ENCODE measurements around the gene MAPK8IP3. TPM values are rescaled to one million over a fixed set of nuclear protein-coding genes. Genes with fewer than 3 reads are reported as not detected.
A peak's percentile ranks its signal among the peaks of the same experiment; 100 is the strongest.

The MAPK8IP3 gene
- total RNA-seq, 1 experiment from 2014 or later: 59.2 TPM

DNA sequence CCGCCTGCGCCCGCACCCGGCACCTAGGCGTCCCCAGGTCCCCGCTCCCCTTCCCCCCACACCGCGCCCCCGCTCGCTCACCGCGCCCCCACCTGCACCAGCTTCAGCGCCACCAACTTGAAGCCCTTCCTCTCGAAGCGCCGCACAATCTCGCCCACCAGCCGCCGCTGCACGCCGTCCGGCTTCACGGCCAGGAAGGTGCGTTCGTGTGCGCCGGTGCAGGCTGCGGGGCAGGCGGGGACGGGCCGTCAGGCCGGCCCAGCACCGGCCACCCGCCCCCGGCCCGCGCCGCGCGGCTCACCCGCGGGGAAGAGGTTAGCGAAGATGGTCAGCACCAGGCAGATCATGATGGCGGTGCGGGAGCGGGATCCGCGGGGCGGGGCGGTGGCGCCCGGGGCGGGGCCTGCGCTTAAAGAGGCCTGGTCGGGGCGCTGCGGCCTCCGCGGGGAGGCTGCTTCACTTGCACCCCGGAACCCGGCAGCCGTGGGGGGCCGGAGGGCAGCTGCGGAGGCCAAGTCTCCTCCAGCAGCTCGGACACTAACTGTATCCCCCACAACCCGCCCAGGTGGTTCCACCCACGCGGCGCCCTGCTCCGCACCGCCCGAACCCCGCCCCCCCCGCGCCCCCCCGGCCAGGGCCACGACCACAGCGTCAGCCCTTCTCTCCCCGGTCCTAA, 65.3 kb downstream of the MAPK8IP3 start, which contains the start of gene NME3:
TSS of gene NME3 (minus strand) at position 356 of the 676 bp plus-strand sequence. CDS start at position 347, 9 bp downstream.
- Histone ChIP-seq H3K9ac (ENCODE audit: low read length) (peak within 1 kb of the TSS; percentile 93), H3K4me1 (ENCODE audit: low read length) (peaks cover 29% of the 10 kb centered on the region), H3K36me3 (ENCODE audit: insufficient read depth, low read length) (peaks cover 2% of the 10 kb centered on the region), H3K27ac (ENCODE audit: low read length) (peak within 1 kb of the TSS; percentile 68), H3K27me3 (ENCODE audit: low read length) (no peaks in the 10 kb centered on the region), H3K4me2 (ENCODE audit: low read depth, low read length, poor library complexity, severe bottlenecking) (peak within 1 kb of the TSS; percentile 97), H3K9me2 (replicated peaks; ENCODE audit: insufficient read depth, low read length) (no peaks in the 10 kb centered on the region), H3K4me3 (ENCODE audit: low read length) (peak within 1 kb of the TSS; percentile 86), H2AFZ (ENCODE audit: low read length) (no peak within 1 kb of the TSS), H3K9me3 (ENCODE audit: low read length) (no peaks in the 10 kb centered on the region), H3K79me2 (ENCODE audit: low read length) (peaks cover 49% of the 10 kb centered on the region), H4K20me1 (ENCODE audit: insufficient read depth, low read depth, low read length) (peaks cover 17% of the 10 kb centered on the region)
- peak; percentile 91 for DNase-seq

DNA sequence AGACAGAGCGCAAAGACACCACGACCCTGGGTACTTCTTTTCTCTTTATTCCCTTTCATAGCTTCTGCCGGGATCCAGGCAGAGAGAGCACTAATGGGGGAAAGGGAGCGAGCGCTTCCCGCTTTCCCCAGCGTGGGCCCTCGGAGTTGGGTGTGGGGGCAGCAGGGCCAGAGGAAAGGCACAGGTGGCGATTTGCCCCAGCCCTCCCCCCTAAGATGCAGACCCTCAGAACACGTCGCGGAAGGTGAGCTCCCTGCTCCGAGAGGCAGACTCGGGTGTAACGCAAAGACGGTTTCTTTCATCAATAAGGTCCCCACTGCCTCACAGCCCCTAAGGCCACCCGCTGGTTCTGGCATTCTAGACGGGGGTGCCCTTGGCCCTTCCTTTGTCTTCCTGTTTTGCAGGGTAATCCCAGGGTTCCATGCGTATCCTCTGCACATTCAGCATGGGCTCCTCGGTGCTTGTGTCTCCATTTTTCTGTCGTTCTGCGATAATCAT, 65.9 kb downstream of the MAPK8IP3 start:
- no peak for DNase-seq
- H3K4me2 ChIP-seq (ENCODE audit: low read depth, low read length, poor library complexity, severe bottlenecking): peak overlapping the region; percentile 97
- H3K9ac ChIP-seq (ENCODE audit: low read length): peak overlapping the region; percentile 93
- H3K9me3 ChIP-seq (ENCODE audit: low read length): no peaks in the 10 kb centered on the region
- peaks cover 29% of the 10 kb centered on the region for H3K4me1 ChIP-seq (ENCODE audit: low read length)
- H3K79me2 ChIP-seq (ENCODE audit: low read length): peaks cover 49% of the 10 kb centered on the region
- H4K20me1 ChIP-seq (ENCODE audit: insufficient read depth, low read depth, low read length): peaks cover 17% of the 10 kb centered on the region
- peak overlapping the region; percentile 68 for H3K27ac ChIP-seq (ENCODE audit: low read length)
- H3K27me3 ChIP-seq (ENCODE audit: low read length): no peaks in the 10 kb centered on the region
- no peaks in the 10 kb centered on the region for H3K9me2 ChIP-seq (replicated peaks; ENCODE audit: insufficient read depth, low read length)
- no peak overlapping the region for H2AFZ ChIP-seq (ENCODE audit: low read length)
- peaks cover 2% of the 10 kb centered on the region for H3K36me3 ChIP-seq (ENCODE audit: insufficient read depth, low read length)
- H3K4me3 ChIP-seq (ENCODE audit: low read length): peak overlapping the region; percentile 86

DNA sequence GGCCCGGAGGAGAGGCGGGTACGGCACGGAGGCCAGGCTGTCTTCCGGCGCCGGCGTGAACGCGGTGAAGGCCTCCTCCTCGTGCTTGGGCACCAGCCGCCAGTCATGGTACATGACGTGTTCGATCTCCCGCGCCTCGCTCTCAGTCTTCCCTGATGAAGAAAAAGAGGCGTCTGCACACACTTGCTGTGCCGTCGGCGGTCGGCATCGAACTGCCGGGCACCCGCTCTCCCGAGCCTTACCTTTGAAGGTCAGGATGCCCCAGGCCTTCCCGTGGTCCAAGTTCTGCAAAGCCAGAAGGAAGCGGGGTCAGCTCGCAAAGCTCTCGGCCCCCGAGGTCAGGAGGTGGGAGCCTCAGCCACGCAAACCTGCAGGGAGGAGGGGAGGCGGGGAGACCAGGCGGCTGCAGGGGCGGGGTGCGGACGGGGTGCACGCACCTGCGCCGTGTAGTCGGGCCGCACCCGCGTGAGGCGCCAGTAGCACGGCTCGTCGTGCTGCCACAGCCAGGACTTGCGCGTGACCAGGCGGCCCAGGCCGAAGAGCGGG, 66.4 kb downstream of the MAPK8IP3 start, which contains the start of gene EME2:
TSS of gene EME2 (plus strand) at position 449 of the 546 bp plus-strand sequence. CDS start 418 bp downstream, outside the sequence.
- Histone ChIP-seq H3K9me3 (ENCODE audit: low read length) (no peaks in the 10 kb centered on the region), H2AFZ (ENCODE audit: low read length) (peak within 1 kb of the TSS; percentile 43; the same call in 1 of the 2 replicates), H4K20me1 (ENCODE audit: insufficient read depth, low read depth, low read length) (peaks cover 17% of the 10 kb centered on the region), H3K36me3 (ENCODE audit: insufficient read depth, low read length) (peaks cover 2% of the 10 kb centered on the region), H3K9me2 (replicated peaks; ENCODE audit: insufficient read depth, low read length) (no peaks in the 10 kb centered on the region), H3K4me2 (ENCODE audit: low read depth, low read length, poor library complexity, severe bottlenecking) (peak within 1 kb of the TSS; percentile 97), H3K27me3 (ENCODE audit: low read length) (no peaks in the 10 kb centered on the region), H3K4me3 (ENCODE audit: low read length) (peak within 1 kb of the TSS; percentile 86), H3K4me1 (ENCODE audit: low read length) (peaks cover 29% of the 10 kb centered on the region), H3K79me2 (ENCODE audit: low read length) (peaks cover 49% of the 10 kb centered on the region), H3K27ac (ENCODE audit: low read length) (peak within 1 kb of the TSS; percentile 77), H3K9ac (ENCODE audit: low read length) (peak within 1 kb of the TSS; percentile 93)
- DNase-seq: peak; percentile 79

DNA sequence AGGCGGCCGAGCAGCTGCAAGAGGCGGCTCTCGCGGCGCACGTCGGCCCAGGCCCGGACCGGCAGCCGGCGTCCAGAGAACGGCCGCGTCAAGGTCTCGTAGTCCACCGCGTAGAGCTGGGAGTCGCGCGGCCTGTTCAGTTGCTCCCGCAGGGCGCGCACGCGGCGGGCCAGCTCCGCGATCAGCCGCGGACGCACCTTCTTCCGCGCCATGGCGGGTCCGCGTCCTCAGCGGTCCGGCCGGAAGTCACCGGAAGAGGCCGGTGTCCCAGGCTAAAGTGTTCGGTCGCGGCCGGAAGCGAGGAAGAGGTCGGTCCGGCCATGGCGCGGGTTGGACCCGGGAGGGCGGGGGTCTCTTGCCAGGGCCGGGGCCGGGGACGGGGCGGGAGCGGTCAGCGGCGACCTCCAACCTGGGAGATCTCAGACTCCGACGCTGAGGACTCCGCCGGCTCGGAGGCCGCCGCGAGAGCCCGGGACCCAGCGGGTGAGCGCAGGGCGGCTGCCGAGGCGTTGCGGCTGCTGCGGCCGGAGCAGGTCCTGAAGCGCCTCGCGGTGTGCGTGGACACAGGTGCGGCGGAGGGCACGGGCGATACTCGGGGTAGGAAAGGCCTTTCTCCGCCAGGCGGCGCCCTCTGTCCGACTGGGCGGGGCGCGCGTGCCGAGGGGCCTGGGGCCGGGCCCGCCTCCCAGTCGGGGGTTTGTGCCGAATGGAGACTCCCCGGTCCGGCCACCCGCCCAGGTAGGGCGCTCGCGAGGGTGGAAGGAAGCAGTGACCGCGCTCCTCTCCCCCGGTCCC, 67.1 kb downstream of the MAPK8IP3 start, which contains the start of gene MRPS34:
TSS of gene MRPS34 (minus strand) at position 227 of the 795 bp plus-strand sequence. CDS start at position 212, 15 bp downstream.
- Histone ChIP-seq H4K20me1 (ENCODE audit: insufficient read depth, low read depth, low read length) (peaks cover 17% of the 10 kb centered on the region), H3K9me2 (replicated peaks; ENCODE audit: insufficient read depth, low read length) (no peaks in the 10 kb centered on the region), H3K9ac (ENCODE audit: low read length) (peak within 1 kb of the TSS; percentile 93), H3K27me3 (ENCODE audit: low read length) (no peaks in the 10 kb centered on the region), H3K4me1 (ENCODE audit: low read length) (peaks cover 29% of the 10 kb centered on the region), H3K79me2 (ENCODE audit: low read length) (peaks cover 49% of the 10 kb centered on the region), H2AFZ (ENCODE audit: low read length) (peak within 1 kb of the TSS; percentile 43; the same call in 1 of the 2 replicates), H3K27ac (ENCODE audit: low read length) (peak within 1 kb of the TSS; percentile 77), H3K9me3 (ENCODE audit: low read length) (no peaks in the 10 kb centered on the region), H3K36me3 (ENCODE audit: insufficient read depth, low read length) (peaks cover 2% of the 10 kb centered on the region), H3K4me3 (ENCODE audit: low read length) (peak within 1 kb of the TSS; percentile 86), H3K4me2 (ENCODE audit: low read depth, low read length, poor library complexity, severe bottlenecking) (peak within 1 kb of the TSS; percentile 97)
- peak; percentile 96 for DNase-seq

DNA sequence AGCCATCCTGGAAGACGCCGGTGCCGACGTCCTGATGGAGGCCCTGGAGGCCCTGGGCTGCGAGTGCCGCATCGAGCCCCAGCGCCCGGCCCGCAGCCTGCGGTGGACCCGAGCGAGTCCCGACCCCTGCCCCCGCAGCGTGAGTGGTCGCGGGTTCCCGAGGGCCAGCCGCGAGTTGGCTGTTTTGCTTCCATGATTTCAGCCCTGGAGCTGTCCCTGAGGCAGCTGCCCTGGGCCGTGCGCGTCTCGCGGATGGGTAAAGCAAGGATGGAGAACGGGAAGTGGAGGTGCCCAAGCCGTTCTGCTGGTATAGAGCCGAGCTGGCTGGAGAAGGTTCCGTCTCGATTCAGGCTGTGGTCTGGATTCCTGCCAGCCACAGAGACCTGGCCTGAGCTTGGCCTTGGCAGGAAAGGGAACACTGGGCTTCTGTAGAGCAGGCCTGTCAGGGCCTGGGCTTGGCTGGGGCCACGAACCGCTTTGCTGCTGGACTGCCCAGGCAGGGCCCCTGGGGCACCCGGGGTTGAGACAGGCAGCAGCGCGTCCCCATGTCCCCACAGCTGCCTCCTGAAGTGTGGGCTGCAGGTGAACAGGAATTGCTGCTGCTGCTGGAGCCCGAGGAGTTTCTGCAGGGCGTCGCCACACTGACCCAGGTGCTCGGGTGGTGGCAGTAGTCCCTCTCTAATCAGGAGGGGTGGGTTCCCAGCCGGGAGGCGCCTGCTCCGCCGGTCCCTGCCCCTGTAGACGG, 67.9 kb downstream of the MAPK8IP3 start:
- peak overlapping the region; percentile 93 for H3K9ac ChIP-seq (ENCODE audit: low read length)
- peak overlapping the region; percentile 43; the same call in 1 of the 2 replicates for H2AFZ ChIP-seq (ENCODE audit: low read length)
- peaks cover 29% of the 10 kb centered on the region for H3K4me1 ChIP-seq (ENCODE audit: low read length)
- peak overlapping the region; percentile 77 for H3K27ac ChIP-seq (ENCODE audit: low read length)
- H3K36me3 ChIP-seq (ENCODE audit: insufficient read depth, low read length): peaks cover 2% of the 10 kb centered on the region
- no peaks in the 10 kb centered on the region for H3K9me3 ChIP-seq (ENCODE audit: low read length)
- H3K9me2 ChIP-seq (replicated peaks; ENCODE audit: insufficient read depth, low read length): no peaks in the 10 kb centered on the region
- peak overlapping the region; percentile 97 for H3K4me2 ChIP-seq (ENCODE audit: low read depth, low read length, poor library complexity, severe bottlenecking)
- peaks cover 17% of the 10 kb centered on the region for H4K20me1 ChIP-seq (ENCODE audit: insufficient read depth, low read depth, low read length)
- H3K27me3 ChIP-seq (ENCODE audit: low read length): no peaks in the 10 kb centered on the region
- DNase-seq: peak; percentile 68
- H3K4me3 ChIP-seq (ENCODE audit: low read length): peak overlapping the region; percentile 86
- peaks cover 49% of the 10 kb centered on the region for H3K79me2 ChIP-seq (ENCODE audit: low read length)

DNA sequence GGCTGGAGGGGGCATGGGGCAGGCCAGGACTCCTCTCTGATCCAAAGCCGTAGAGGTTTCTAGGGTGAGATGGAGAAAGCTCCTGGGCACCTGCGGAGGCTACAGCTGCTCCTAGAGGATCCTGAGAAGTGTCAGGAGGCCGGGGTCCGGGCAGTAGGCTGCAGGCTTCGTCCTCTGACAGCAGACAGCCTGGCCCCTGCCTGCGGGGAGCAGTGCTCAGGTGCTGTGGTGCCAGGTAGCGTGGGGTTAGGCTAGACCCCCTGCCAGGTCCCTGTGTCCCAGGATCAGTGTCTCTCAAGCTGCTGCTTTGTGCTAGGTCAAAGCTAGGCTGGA, 68.4 kb downstream of the MAPK8IP3 start:
- peaks cover 27% of the 10 kb centered on the region for H3K4me1 ChIP-seq (ENCODE audit: low read length)
- H3K9ac ChIP-seq (ENCODE audit: low read length): peak overlapping the region; percentile 93
- peaks cover 22% of the 10 kb centered on the region for H4K20me1 ChIP-seq (ENCODE audit: insufficient read depth, low read depth, low read length)
- no peaks in the 10 kb centered on the region for H3K9me3 ChIP-seq (ENCODE audit: low read length)
- H3K4me2 ChIP-seq (ENCODE audit: low read depth, low read length, poor library complexity, severe bottlenecking): peak overlapping the region; percentile 97
- peaks cover 2% of the 10 kb centered on the region for H3K36me3 ChIP-seq (ENCODE audit: insufficient read depth, low read length)
- H2AFZ ChIP-seq (ENCODE audit: low read length): no peak overlapping the region
- no peaks in the 10 kb centered on the region for H3K9me2 ChIP-seq (replicated peaks; ENCODE audit: insufficient read depth, low read length)
- no peaks in the 10 kb centered on the region for H3K27me3 ChIP-seq (ENCODE audit: low read length)
- H3K79me2 ChIP-seq (ENCODE audit: low read length): peaks cover 49% of the 10 kb centered on the region
- H3K27ac ChIP-seq (ENCODE audit: low read length): no peak overlapping the region
- DNase-seq: no peak
- H3K4me3 ChIP-seq (ENCODE audit: low read length): peak overlapping the region; percentile 86

DNA sequence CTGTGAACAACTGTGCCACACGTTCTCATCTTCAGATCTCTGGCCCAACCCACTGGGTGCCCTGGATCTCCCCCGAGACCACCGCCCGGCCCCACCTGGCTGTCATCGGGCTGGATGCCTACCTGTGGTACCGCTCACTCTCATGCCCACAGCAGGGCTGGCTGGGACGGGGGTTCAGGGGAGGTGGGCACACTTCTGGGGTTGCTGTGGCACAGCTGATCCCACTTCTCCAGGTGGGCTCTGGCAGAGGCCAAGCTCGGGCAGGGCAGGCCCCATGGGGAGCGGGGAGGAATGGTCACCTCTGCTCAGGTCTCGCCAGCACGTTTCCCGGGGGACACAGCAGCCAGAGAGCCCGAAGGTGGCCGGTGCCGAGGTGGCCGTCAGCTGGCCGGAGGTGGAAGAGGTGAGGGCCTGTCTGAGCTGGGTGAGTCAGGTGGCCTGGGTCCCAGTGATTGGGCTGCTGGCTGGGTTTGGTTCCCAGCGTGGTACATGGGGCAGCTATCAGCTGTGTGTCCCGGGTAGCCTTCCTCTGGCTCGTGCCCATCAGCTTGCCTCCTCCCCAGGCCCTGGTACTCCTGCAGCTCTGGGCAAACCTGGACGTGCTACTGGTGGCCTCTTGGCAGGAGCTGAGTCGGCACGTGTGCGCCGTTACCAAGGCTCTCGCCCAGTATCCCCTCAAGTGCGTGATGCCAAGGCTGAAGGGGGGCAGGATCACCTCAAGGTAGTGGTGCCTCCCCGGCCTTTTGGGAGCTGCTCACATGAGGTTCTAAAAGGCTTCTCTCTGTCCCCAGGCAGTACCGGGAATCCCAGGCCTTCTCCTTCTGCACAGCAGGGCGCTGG, 69.2 kb downstream of the MAPK8IP3 start:
- H3K9me2 ChIP-seq (replicated peaks; ENCODE audit: insufficient read depth, low read length): no peaks in the 10 kb centered on the region
- H3K9ac ChIP-seq (ENCODE audit: low read length): peak overlapping the region; percentile 93
- no peaks in the 10 kb centered on the region for H3K27me3 ChIP-seq (ENCODE audit: low read length)
- H3K9me3 ChIP-seq (ENCODE audit: low read length): no peaks in the 10 kb centered on the region
- H4K20me1 ChIP-seq (ENCODE audit: insufficient read depth, low read depth, low read length): peaks cover 21% of the 10 kb centered on the region
- peaks cover 19% of the 10 kb centered on the region for H3K4me1 ChIP-seq (ENCODE audit: low read length)
- peaks cover 2% of the 10 kb centered on the region for H3K36me3 ChIP-seq (ENCODE audit: insufficient read depth, low read length)
- H3K79me2 ChIP-seq (ENCODE audit: low read length): peaks cover 46% of the 10 kb centered on the region
- H2AFZ ChIP-seq (ENCODE audit: low read length): no peak overlapping the region
- no peak overlapping the region; the same call in 1 of the 2 replicates for H3K4me3 ChIP-seq (ENCODE audit: low read length)
- H3K4me2 ChIP-seq (ENCODE audit: low read depth, low read length, poor library complexity, severe bottlenecking): peak overlapping the region; percentile 97
- no peak for DNase-seq
- no peak overlapping the region for H3K27ac ChIP-seq (ENCODE audit: low read length)

Measured in Karpas-422 (cell line).